NT2/D1 (cell line): ENCODE results near the gene PGD.

Experiments
- SUZ12 ChIP-seq: IDR thresholded peaks from 2 replicates; pipeline ENCODE4 v1.6.1; 2011; ENCODE audit not compliant: insufficient read length, insufficient read depth; ENCODE audit errors: extremely low read depth
- YY1 ChIP-seq: IDR thresholded peaks from 2 replicates; pipeline ENCODE4 v1.6.1; 2011; ENCODE audit not compliant: insufficient read length, insufficient read depth
- ZNF274 ChIP-seq: IDR thresholded peaks from 2 replicates; pipeline ENCODE4 v1.6.1; 2011; ENCODE audit warnings: mild to moderate bottlenecking, low read depth, low read length

- TF ChIP-seq YY1 (no peak), ZNF274 (no peak), SUZ12 (no peak)
Measured at GRCh38 chr1:10361515-10361914, 37.3 kb upstream of the PGD start.
